Measurements from ENCODE around the gene ASPRV1. TPM values are rescaled to one million over a fixed set of nuclear protein-coding genes. Genes with fewer than 3 reads are reported as not detected.

ASPRV1 gene
- total RNA-seq, 4 donors from 2014 or later: 2.5 to 11.2 (median 5.1) TPM

DNA sequence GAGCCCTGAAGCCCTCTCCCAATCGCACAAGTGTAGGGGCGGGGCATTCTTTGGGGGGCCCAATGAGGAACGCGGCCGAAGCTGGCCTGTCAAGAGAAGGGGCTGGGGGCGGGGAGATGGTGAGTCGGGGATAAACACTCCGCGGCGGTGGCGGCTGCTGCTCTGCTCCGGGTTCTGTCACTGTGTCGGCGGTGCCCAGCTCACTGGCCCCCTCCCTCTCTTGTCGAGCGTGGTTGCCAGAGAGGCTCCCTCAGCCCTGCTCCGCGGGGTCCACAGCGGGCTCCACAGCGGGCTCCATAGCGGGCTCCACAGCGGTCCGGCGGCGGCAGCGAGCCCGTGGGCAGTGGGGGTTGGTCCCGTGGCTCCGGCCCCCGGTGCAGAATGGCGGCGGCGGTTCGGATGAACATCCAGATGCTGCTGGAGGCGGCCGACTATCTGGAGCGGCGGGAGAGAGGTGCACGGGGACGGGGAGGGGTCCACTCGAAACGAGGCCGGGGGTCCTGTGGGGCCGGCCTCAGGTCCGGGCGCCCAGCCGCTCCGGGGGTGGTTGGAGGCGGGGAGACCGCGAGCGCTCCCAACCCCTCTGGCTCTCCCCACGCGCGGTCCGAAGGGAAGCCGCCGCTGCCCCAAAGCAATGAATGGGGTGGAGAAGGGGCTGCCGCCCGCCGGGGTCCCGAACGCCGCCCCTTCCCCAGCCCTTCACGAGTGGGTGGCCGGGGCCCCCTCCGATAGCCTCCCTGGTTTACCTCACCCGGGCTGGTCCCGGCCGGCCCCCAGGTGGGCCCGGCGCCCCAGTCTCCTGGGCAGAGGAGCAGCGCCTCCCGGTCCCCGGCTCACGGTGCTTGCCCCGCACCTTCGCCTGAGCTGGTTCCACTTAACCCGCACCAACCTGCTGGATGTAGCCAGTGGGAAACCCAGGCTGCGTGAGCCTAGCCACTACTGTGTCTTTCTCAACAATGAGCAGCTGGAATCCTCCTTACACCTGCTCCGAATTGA is 46.2 kb downstream of the ASPRV1 start, which contains the start of gene MXD1:
TSS of gene MXD1 (plus strand) at position 160 of the 996 bp plus-strand sequence. CDS start at position 382, 222 bp downstream.
- TF ChIP-seq EP300 (IDR thresholded peaks at IDR 0.05) (peak in 1 of 2 donors; percentile 18), POLR2A (IDR thresholded peaks at IDR 0.05) (peak; percentile 86 to 93)
- TF ChIP-seq, protein P1, sequence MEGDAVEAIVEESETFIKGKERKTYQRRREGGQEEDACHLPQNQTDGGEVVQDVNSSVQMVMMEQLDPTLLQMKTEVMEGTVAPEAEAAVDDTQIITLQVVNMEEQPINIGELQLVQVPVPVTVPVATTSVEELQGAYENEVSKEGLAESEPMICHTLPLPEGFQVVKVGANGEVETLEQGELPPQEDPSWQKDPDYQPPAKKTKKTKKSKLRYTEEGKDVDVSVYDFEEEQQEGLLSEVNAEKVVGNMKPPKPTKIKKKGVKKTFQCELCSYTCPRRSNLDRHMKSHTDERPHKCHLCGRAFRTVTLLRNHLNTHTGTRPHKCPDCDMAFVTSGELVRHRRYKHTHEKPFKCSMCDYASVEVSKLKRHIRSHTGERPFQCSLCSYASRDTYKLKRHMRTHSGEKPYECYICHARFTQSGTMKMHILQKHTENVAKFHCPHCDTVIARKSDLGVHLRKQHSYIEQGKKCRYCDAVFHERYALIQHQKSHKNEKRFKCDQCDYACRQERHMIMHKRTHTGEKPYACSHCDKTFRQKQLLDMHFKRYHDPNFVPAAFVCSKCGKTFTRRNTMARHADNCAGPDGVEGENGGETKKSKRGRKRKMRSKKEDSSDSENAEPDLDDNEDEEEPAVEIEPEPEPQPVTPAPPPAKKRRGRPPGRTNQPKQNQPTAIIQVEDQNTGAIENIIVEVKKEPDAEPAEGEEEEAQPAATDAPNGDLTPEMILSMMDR (IDR thresholded peaks at IDR 0.05): peak in 1 of 5 experiments; percentile 8
- H3K36me3 ChIP-seq: peaks cover 0 to 25% (median 0%) of the 10 kb centered on the region in 3 donors
- H3K4me1 ChIP-seq: peaks cover 0 to 50% (median 11%) of the 10 kb centered on the region in 4 donors
- H3K9me3 ChIP-seq: no peaks in the 10 kb centered on the region
- H3K27ac ChIP-seq: peak within 1 kb of the TSS; percentile 97 to 100 (median 99)
- 1% methylated on average over 24 to 58 of the region's 81 CpGs for WGBS, 2 donors
- DNase-seq (ENCODE audit: low spot score in 2 of 2): no peak
- H3K4me3 ChIP-seq: peak within 1 kb of the TSS; percentile 74 to 98 (median 84)
- H3K27me3 ChIP-seq: no peaks in the 10 kb centered on the region

DNA sequence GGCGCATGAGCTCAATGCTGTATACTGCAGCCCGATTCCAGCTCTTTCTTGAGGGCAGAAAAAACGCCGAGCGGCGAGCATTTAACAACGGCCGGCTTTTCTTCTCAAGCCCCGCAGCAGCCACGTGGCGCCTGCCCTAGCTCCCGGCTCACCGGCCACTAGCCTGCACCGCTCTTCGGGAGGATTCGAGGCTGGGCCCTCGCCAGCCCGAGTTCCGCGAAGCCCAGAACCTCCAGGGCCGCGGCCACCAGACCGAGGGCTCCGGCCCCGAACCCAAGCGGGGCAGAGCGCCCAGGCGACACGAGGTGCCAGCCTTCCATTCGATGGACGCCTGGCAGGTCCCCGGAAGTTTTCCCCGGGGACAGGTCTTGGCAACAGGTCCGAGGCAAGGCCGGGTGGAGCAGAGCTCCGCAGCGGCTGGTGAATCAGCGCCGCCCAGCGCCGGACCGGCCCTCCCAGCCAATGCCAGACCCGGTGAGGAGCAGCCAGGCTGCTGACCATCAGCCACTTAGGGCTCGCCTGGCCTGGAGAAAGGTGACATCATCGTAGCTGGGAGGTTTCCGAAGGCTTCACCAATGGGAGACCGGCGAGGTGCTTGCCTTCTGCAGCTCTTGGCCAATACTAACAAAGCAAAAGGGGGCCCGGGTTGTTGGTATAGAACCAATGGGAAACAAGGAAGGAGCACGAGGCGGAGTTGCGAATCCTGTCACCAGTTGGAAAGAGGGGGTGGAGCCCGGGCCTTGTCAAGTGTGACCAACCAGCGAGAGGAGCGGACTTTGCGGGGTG is 47.1 kb downstream of the ASPRV1 start:
- Histone ChIP-seq H3K36me3 (peaks cover 0 to 25% (median 0%) of the 10 kb centered on the region in 3 donors), H3K4me3 (peak overlapping the region; percentile 74 to 98 (median 84)), H3K4me1 (peaks cover 0 to 50% (median 11%) of the 10 kb centered on the region in 4 donors), H3K27ac (peak overlapping the region; percentile 97 to 100 (median 99)), H3K27me3 (no peaks in the 10 kb centered on the region), H3K9me3 (no peaks in the 10 kb centered on the region)
- TF ChIP-seq POLR2A (IDR thresholded peaks at IDR 0.05): peak; percentile 93 to 99
- peak; percentile 68 to 99 for TF ChIP-seq EP300 (IDR thresholded peaks at IDR 0.05)
- TF ChIP-seq, protein P1 (IDR thresholded peaks at IDR 0.05): peak; percentile 16 to 50 (median 26)
- 0% methylated on average over 38 to 39 of the region's 56 CpGs for WGBS, 2 donors
- DNase-seq (ENCODE audit: low spot score in 2 of 2): peak; percentile 99 to 100

DNA sequence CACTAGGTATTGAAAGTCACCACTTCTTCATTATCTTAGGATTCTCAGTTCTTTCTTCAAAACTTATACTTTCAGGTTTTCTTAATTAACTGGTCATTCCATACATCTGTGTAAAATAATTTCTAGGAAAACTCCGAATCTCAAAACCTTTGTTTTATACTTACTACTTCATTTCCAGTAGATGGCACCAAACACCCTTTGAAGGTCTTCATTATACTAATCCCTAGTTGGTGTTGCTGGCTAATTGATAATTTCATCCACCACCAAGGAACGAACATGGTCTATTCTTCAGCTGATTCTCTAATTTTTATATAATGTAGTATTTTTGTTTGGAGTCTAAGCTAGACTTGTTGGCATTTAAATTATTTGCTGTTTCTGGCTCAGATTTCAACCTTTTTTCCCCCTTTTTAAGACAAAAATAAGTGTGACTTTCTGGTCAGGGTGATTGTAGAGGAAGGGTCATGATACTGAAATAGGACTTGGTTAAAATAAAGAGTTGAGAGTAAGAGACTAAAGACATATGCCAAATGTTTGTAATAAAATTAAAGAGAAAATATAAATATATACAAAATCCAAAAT is 49.4 kb downstream of the ASPRV1 start:
- 1 to 3% methylated on average over 2 of the region's 2 CpGs for WGBS, 2 donors
- peaks cover 0 to 33% (median 11%) of the 10 kb centered on the region in 4 donors for H3K4me1 ChIP-seq
- H3K36me3 ChIP-seq: peaks cover 0 to 39% (median 4%) of the 10 kb centered on the region in 3 donors
- H3K9me3 ChIP-seq: no peaks in the 10 kb centered on the region
- H3K27ac ChIP-seq: peak overlapping the region in 3 of 4 donors; percentile 54 to 100 (median 65)
- H3K4me3 ChIP-seq: no peak overlapping the region
- no peak for DNase-seq (ENCODE audit: low spot score in 2 of 2)
- no peaks in the 10 kb centered on the region for H3K27me3 ChIP-seq
- peak; percentile 29 to 54 for TF ChIP-seq EP300 (IDR thresholded peaks at IDR 0.05)
- TF ChIP-seq, protein P1 (IDR thresholded peaks at IDR 0.05): peak; percentile 43 to 79 (median 50)
- no peak for TF ChIP-seq POLR2A (IDR thresholded peaks at IDR 0.05)

Other genes starting within 250 kb of the ASPRV1 start
- gene ANXA4, start 219.5 kb downstream of the ASPRV1 start, total RNA-seq: 10 to 100 TPM; 61.8 to 79.4 (median 73.9) TPM
- gene GMCL1, start 132.0 kb downstream of the ASPRV1 start, total RNA-seq: 10 to 100 TPM; 11.2 to 20.1 (median 15.5) TPM
- gene SNRNP27, start 67.7 kb downstream of the ASPRV1 start, total RNA-seq: 100 to 1,000 TPM in 2 of 4 donors, 10 to 100 TPM in 2; 47.1 to 128 (median 92.7) TPM
- gene MXD1, start 46.5 kb downstream of the ASPRV1 start, total RNA-seq: 10 to 100 TPM in 1 of 4 donors, 1 to 10 TPM in 3; 5.7 to 10.4 (median 7.6) TPM
- gene PCBP1, start 125.8 kb upstream of the ASPRV1 start, total RNA-seq: 100 to 1,000 TPM; 157 to 203 (median 188) TPM
- gene C2orf42, start 229.4 kb upstream of the ASPRV1 start, total RNA-seq: 10 to 100 TPM; 14.4 to 18.6 (median 16.1) TPM